ENCODE results near the gene VTI1A.

Gene VTI1A

DNA sequence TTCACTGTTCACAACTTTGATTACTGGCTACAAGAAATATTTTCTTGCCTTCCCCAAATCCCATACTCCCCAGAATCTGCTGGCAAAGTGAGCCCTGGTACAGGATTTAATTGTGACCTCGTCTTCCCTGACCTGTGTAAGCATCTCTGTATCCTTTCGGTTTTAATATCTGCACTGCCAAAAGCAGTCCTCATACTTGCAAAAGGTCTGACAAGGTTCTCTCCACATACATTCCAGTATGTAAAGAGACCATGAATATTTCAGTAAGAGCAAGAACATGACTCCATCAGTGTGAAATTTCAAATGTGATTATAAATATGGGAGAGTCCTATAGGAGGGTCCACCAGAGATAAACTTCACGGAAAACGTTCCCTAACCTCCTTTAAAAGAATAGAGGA lies 369.0 kb downstream of the VTI1A start:
- DNase-seq = no peak

- no peak for DNase-seq
Observed at GRCh38 chr10:112816891-112817290, 369.9 kb downstream of the VTI1A start.

GRCh38 chr10:112817981-112818777 lies 371.2 kb downstream of the VTI1A start:
- DNase-seq = no peak

DNA sequence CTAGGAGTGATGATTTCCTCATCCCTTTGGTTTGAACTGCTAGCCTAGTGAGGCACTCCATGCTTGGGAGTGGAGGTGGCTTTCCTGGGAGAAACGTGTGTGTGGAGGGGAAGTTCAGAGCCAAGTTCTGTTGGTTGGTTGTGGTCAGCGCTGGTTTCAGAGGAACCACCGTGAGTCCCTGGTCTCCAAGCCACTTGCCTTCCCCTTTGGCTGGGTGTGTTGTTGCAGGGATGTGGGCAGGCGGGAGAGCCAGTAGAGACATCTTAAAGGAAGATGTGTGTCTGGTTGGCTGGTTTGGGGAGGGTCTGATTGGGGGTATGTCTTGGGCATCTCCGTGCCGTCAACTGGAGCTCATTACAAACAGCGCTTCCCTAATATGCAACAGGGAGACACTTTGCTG lies 372.2 kb downstream of the VTI1A start:
- DNase-seq = no peak

DNA sequence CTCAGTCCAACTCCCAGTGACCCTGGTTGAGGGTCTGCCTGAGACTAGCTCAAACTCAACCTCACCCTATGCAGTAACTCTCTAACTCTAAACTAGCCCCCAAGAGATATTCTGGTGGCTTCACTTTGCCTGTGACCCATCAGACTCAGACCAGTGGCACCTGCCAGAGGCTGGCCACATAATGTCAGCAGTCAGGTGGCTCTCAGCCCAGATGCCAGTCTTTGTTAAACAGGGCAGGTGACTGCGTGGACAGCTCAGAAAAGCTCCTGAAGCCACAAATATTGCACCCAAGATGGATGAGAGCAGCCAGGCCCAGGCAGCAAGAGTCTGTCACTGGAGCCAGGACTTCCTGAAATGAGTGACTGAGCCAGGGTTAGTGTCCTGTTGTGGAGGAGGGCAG lies 373.3 kb downstream of the VTI1A start:
- no peak for DNase-seq

GRCh38 chr10:112821038-112821437 lies 374.0 kb downstream of the VTI1A start:
- no peak for DNase-seq

DNA sequence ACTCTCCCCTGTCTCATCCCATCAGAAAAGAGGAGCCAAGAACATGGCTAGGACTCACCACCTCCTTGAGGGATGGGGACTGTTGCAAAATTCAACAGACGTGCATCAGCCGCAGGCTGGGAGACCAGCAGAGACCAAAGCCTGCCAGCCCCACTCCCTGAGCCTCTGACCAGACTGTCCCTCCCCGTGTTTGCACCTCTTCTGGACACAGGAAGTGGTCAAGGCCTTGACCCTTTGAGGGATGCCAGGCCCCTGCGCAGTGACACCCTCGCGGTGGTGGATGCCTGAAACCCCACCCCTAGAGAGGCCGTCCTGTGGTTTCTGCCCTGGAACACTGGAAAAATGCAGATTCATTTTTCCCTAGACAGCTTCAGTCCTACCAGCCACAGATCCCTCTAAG lies 374.6 kb downstream of the VTI1A start:
- no peak for DNase-seq

DNA sequence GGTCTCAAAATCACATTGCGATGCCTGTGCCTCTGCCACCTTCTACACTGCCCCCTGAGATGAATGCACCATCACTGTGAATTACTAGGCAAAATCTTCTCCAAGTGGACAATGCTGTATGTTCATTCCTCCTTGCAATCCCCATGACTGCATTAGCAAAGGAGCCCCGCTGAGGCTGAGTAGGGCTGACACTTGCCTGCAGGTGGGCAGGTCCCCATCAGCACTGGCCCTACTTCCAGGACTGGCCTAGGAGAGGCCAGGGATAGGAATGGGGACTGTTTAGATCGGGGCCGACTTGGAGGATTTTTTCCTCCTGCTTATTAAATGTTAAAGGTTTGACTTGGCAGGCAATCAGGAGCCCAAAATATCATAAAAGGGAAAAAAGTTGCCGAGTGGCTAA lies 376.0 kb downstream of the VTI1A start:
- no peak for DNase-seq

- no peak for DNase-seq
Observed at GRCh38 chr10:112823604-112824003, 376.6 kb downstream of the VTI1A start.

DNA sequence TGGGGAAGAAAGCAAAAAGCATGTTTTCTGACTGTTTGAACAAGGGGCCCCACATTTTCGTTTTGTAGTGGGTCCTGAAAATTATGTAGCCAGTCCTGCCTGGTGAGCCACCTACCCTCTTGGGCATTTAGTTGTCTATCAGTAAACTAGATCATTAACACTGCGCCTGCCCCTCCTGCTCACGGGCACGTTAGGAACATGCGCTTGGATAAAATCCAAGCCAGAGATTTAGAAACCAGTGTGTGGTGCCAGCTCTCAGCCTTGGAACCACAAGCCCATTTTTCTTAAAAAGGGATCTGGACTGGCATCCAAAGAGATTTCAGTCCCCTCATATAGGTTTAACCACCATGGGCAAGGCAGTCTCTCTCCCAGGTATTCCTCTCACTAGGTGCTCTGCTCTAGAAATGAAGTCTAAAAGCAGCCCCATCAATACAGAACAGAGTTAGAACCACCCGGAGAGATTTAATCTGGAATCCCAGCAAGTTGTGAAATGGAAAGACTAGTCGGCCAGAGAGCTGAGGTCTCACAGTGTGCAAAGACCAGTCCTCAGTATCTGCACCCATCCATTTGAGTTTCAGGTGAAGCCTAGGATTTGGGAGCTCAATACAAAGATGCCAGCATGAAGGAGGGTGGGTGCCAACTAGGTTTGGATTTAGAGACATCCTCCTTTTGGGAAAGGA lies 379.1 kb downstream of the VTI1A start:
- no peak for DNase-seq

DNA sequence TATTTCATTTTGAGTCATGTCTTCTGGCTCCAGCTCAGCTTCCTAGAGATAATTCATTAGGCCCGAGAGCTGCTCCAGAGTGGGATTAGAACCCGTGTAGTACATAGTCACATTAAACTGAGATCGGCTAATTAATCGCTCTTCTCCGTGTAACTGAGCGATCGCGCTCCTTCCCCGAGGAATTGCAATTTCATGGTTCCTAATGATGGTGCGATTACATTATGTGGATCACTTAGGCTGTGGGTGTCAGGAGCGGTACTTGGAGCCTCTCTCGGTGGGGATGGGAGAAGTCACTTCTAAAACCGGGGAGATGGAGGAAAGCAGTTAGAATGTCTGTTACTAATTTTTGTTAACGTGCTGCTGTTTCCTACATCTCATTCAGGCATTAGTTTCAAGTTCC lies 380.1 kb downstream of the VTI1A start:
- DNase-seq = no peak

- DNase-seq = no peak
Observed at GRCh38 chr10:112827951-112828350, 380.9 kb downstream of the VTI1A start.

DNA sequence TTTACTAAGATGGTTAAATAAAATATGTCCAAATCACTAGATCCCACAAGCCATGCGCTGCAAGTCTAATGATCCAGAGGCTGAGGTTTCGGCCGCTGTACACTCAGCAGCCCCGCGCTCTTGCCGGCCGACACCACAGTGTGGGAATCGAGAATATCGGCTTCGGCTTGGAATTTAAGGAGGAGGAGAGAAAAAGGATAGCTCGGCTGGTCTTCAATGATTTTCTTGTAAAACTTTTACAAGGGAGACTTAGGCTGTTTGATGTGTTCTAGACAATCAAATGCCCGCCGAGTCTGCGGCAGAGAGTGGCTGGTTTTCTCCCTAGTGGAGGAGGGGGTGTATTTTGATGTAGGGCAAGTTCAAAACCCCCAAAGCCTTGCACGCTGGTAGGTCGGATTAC lies 384.8 kb downstream of the VTI1A start:
- DNase-seq = no peak

DNA sequence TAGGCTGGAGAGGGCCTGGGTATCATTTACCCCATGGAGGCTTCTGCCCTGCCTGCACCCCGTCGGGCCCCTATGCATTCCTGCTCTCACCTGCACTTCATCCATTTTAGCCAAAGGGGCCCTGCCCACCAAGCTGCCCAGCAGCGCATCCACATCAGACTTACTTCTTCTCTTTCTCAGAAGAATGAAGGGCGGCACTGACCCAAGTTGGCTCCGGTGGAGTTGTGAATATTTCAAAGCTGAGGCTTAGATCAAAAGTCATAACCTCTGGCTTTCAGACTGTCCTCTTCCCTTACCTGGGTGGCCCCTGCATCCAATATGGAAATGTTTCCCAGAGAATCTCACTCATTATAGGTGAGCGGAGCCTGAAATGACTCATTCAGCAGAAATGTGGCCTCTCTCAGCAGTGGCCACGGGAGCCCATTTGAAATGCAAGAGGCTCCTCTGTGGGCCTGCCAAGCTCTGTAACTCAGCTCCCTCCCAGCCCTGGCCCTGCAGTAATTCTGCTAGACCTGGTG lies 385.4 kb downstream of the VTI1A start:
- no peak for DNase-seq

- no peak for DNase-seq
Observed at GRCh38 chr10:112832959-112833358, 385.9 kb downstream of the VTI1A start.

GRCh38 chr10:112834751-112835181 lies 387.8 kb downstream of the VTI1A start:
- DNase-seq = no peak

DNA sequence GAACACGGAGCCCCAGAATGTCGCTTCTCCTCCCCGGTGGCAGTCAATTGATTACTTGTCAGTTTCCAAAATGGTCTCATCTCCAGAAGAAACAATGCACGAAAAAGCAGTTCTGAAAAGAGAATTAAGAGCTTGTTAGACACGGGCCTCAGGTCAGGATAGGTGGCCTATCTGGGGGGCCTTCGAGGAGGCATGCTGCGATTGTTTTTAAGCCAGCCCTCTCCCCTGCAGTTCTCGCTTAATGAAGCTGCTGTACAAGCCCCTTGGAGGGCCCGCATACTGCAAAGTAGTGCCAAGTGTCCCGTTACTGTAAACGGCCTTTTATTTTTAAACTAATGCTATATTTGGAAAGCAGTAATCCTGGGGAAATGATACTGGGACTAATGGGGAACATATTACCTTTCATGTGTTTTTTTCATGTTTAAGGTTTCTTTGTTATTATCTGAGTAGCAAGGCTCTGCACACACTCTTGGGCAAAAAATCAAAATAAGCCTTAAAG lies 388.3 kb downstream of the VTI1A start:
- no peak for DNase-seq

DNA sequence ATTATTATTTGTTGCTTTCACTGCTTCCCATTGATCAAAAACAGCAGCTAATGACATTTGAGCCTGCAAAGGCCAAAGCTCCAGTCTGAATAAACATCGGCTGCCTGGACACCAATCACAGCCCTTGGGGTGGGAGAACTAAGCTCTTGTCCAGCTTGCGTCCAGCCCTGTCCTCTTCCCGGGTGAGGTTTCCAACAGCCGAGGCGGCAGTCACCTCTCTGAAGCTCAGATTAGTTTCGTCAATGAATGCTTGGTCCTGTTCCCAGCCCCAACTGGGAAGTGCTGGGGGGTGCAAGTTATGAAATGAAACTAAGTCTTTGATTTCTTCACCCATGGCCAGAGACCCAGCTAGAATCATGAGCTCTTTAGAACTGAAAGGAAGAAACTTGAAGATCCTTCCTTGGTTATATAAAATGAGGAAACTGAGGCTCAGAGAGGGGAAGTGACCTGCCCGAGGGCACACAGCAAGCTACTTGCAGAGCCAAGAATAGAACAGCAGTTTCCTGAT lies 389.0 kb downstream of the VTI1A start:
- DNase-seq = no peak

GRCh38 chr10:112838784-112839481 lies 391.9 kb downstream of the VTI1A start:
- DNase-seq = no peak

DNA sequence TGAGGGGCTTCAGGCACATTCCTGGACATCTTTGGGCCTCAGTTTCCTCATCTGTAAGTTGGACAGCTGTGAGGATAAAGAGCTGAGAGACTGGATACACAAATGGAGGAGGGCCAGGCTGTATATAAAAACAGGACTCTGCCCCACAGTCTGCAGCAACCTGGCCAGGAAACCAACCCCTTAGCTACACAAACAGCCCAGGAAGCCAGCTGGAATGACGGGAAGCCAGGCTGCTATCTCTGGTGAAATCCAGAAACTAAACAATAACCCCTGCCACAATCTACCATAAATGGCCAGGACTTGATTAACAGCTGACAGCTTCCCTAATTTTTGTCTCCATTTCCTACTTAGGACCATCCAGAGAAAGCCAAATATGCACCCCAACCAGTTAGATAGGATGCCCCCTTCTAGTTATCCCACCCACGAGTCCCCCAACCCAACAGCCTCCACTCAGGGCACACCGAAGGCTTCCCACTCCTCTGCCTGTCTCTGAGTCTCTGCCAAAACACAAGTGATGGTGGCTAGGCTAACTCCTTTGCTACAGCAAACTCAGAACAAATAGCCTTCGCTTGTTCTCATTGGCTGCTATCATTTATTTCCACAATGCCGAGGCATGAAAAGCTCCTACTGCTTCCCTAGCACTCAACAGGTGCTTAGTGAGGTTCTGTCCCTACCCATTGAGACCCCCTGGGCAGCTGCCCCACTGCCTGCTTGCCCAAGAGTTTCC lies 393.1 kb downstream of the VTI1A start:
- DNase-seq = no peak

GRCh38 chr10:112841549-112841948 lies 394.5 kb downstream of the VTI1A start:
- no peak for DNase-seq

GRCh38 chr10:112842832-112843360 lies 395.9 kb downstream of the VTI1A start:
- DNase-seq = no peak
